HCT116 (cell line): ENCODE measurements around the gene DMD. TPM values are rescaled to one million over a fixed set of nuclear protein-coding genes. Genes with fewer than 3 reads are reported as not detected.

Experiments
- ATAC-seq: fragments of 200-7000 bp; cut with Tn5 transposase; 2 replicates; pipeline ENCODE4 v1.9.1; 2020; ENCODE audit warnings: mild to moderate bottlenecking, moderate library complexity
- BruUV-seq: library from RNA; stranded (reverse); fragments of 400-500 nt; replicated peaks from 2 replicates; lab custom pipeline; 2021; lab: Mats Ljungman, UMichigan
- CTCF ChIA-PET: fragments of 300-600 bp; sonication (Branson Sonifier 250); formaldehyde crosslinking; loops from one replicate; lab custom pipeline; 2021; ENCODE audit warnings: antibody characterized with exemption; lab: Charles Lee
- POLR2A ChIA-PET: fragments of 300-600, 350-600 bp; sonication (Branson Sonifier 250); formaldehyde crosslinking; loops from one replicate; lab custom pipeline; 2021; ENCODE audit warnings: antibody characterized with exemption; lab: Charles Lee
- RAD21 ChIA-PET, 2 experiments: fragments of 300-600 bp; sonication (Branson Sonifier 250); formaldehyde crosslinking; loops; one replicate each; lab custom pipeline; 2023; ENCODE audit warnings: low total read pairs in 2 of 2; ENCODE audit not compliant: uncharacterized antibody in 2 of 2, unreplicated experiment in 2 of 2, low non-redundant PET in 1 of 2; lab: Charles Lee
- DNase-seq: peaks from one replicate; pipeline ENCODE4 v3.0.0-alpha.2; 2010; ENCODE audit warnings: low read depth, low spot score
- H2AFZ ChIP-seq: fragments of 200-600 bp; shearing (Covaris generic), sonication (generic); 2 replicates; pipeline ENCODE4 v1.6.1; 2017; ENCODE audit warnings: low read depth, mixed run types, mixed read lengths, antibody characterized with exemption, low read length; ENCODE audit not compliant: poor library complexity, severe bottlenecking
- H3K27ac ChIP-seq: 2 replicates; pipeline ENCODE4 v1.5.1; 2012; ENCODE audit warnings: low read depth, low read length
- H3K27me3 ChIP-seq: fragments of 200-600 bp; sonication (generic); 2 replicates; pipeline ENCODE4 v1.6.1; 2016; ENCODE audit warnings: mixed run types, low read length, mixed read lengths; ENCODE audit not compliant: insufficient read depth
- H3K36me3 ChIP-seq, 2 experiments: fragments of 200-500 bp in 1 of 2; fragments of 200-600 bp in 1 of 2; sonication (Bioruptor generic) in 1 of 2; sonication (generic) in 1 of 2; 2 replicates each; pipeline versions ENCODE4 v1.5.1 to v1.6.1; 2014 to 2016; ENCODE audit warnings: low read length in 2 of 2, inconsistent platforms in 1 of 2, mixed read lengths in 1 of 2, mixed run types in 1 of 2; ENCODE audit not compliant: insufficient read depth in 2 of 2, control insufficient read depth in 1 of 2
- H3K4me1 ChIP-seq, 2 experiments: fragments of 200-600 bp in 1 of 2; sonication (generic) in 1 of 2; 2 replicates each; pipeline versions ENCODE4 v1.5.1 to v1.6.1; 2012 to 2017; ENCODE audit warnings: low read length in 2 of 2, inconsistent platforms in 1 of 2, mild to moderate bottlenecking in 1 of 2, mixed read lengths in 1 of 2, mixed run types in 1 of 2, moderate library complexity in 1 of 2; ENCODE audit not compliant: insufficient read depth in 2 of 2, control insufficient read depth in 1 of 2
- H3K4me2 ChIP-seq: fragments of 200-600 bp; sonication (generic); 2 replicates; pipeline ENCODE4 v1.6.1; 2017; ENCODE audit warnings: mixed run types, low read length, mixed read lengths
- H3K4me3 ChIP-seq, 2 experiments: fragments of 200-600 bp in 1 of 2; sonication (generic) in 1 of 2; replicated peaks in 1 of 2; 2 replicates each; pipeline ENCODE4 v1.5.1; 2011 to 2016; ENCODE audit warnings: low read length in 2 of 2, control low read depth in 1 of 2, low read depth in 1 of 2, mild to moderate bottlenecking in 1 of 2, mixed read lengths in 1 of 2, mixed run types in 1 of 2
- H3K79me2 ChIP-seq: fragments of 200-600 bp; sonication (generic); 2 replicates; pipeline ENCODE4 v1.6.1; 2017; ENCODE audit warnings: mild to moderate bottlenecking, mixed run types, low read length, moderate library complexity, mixed read lengths; ENCODE audit not compliant: insufficient read depth
- H3K9ac ChIP-seq: fragments of 200-600 bp; sonication (generic); 2 replicates; pipeline ENCODE4 v1.6.1; 2016; ENCODE audit warnings: low read length, mixed read lengths
- H3K9me2 ChIP-seq: fragments of 200-600 bp; sonication (generic), shearing (Covaris generic); 2 replicates; pipeline ENCODE4 v1.6.1; 2017; ENCODE audit warnings: mixed run types, mild to moderate bottlenecking, moderate library complexity; ENCODE audit not compliant: insufficient read depth
- H3K9me3 ChIP-seq, 2 experiments: fragments of 200-500 bp in 1 of 2; fragments of 200-600 bp in 1 of 2; sonication (Bioruptor generic) in 1 of 2; sonication (generic) in 1 of 2; 2 replicates each; pipeline ENCODE4 v1.6.1; 2014 to 2017; ENCODE audit warnings: low read length in 2 of 2, mixed read lengths in 2 of 2, inconsistent platforms in 1 of 2, low read depth in 1 of 2, mild to moderate bottlenecking in 1 of 2, mixed run types in 1 of 2, moderate library complexity in 1 of 2; ENCODE audit not compliant: control insufficient read depth in 1 of 2, insufficient read depth in 1 of 2
- H4K20me1 ChIP-seq: fragments of 200-600 bp; sonication (generic), shearing (Covaris generic); 2 replicates; pipeline ENCODE4 v1.6.1; 2017; ENCODE audit warnings: mixed run types, mild to moderate bottlenecking, moderate library complexity; ENCODE audit not compliant: insufficient read depth
- CBX3 ChIP-seq: IDR thresholded peaks from 2 replicates; pipeline ENCODE4 v1.6.1; 2012; ENCODE audit warnings: low read depth
- JUND ChIP-seq: IDR thresholded peaks from 2 replicates; pipeline ENCODE4 v1.6.1; 2012
- POLR2A ChIP-seq: IDR thresholded peaks from 2 replicates; pipeline ENCODE4 v1.7.0; 2011; ENCODE audit warnings: borderline replicate concordance; ENCODE audit not compliant: insufficient read depth, insufficient read length; ENCODE audit errors: extremely low read depth
- RAD21 ChIP-seq: IDR thresholded peaks from 2 replicates; pipeline ENCODE4 v1.6.1; 2012; ENCODE audit warnings: low read depth, mild to moderate bottlenecking
- REST ChIP-seq: IDR thresholded peaks from 2 replicates; pipeline ENCODE4 v1.6.1; 2012; ENCODE audit warnings: low read depth
- TCF7L2 ChIP-seq: IDR thresholded peaks from 2 replicates; pipeline ENCODE4 v1.7.0; 2011; ENCODE audit warnings: borderline replicate concordance, inconsistent platforms; ENCODE audit not compliant: insufficient read depth, insufficient read length; ENCODE audit errors: extremely low read depth
- YY1 ChIP-seq: IDR thresholded peaks from 2 replicates; pipeline ENCODE4 v1.6.1; 2011; ENCODE audit warnings: low read length, low read depth, moderate library complexity, mild to moderate bottlenecking; ENCODE audit not compliant: insufficient replicate concordance; ENCODE audit errors: extremely low read depth
- ZBTB33 ChIP-seq: IDR thresholded peaks from 2 replicates; pipeline ENCODE4 v1.6.1; 2011; ENCODE audit warnings: mild to moderate bottlenecking, low read length, moderate library complexity; ENCODE audit not compliant: insufficient replicate concordance; ENCODE audit errors: extremely low read depth
- intact Hi-C: fragments of 100-400 bp; cut with micrococcal nuclease; formaldehyde crosslinking; loops from 2 replicates; pipeline ENCODE4 v1.10.0; 2022
- total RNA-seq: library from RNA; stranded (reverse); gene quantifications from one replicate; pipeline ENCODE4 v1.2.1, GENCODE V29; 2021; ENCODE audit not compliant: unreplicated experiment

Gene DMD
- total RNA-seq, 1 experiment from 2014 or later, result 0.05 TPM

GRCh38 chrX:32045149-32045548, 1166.2 kb downstream of the DMD start:
- Histone ChIP-seq H3K4me2 (no peak overlapping the region), H3K27ac (no peak overlapping the region), H3K4me3 (no peak overlapping the region), H3K79me2 (no peaks in the 10 kb centered on the region), H3K9me3 (no peaks in the 10 kb centered on the region)
- no TSS peak for BruUV-seq
- DNase-seq (no peak), ATAC-seq (no peak)
- TF ChIP-seq TCF7L2, result no peak
- no peak for TF ChIP-seq POLR2A
- no peak for TF ChIP-seq ZBTB33
- TF ChIP-seq REST, result no peak
- no peak for TF ChIP-seq JUND
- no peak for TF ChIP-seq CBX3
- no peak for TF ChIP-seq YY1
- TF ChIP-seq RAD21, result no peak
- TF ChIP-seq, all 23 proteins: peak for 0
- Histone ChIP-seq H3K9me2 (no peaks in the 10 kb centered on the region), H2AFZ (no peak overlapping the region), H4K20me1 (no peaks in the 10 kb centered on the region), H3K27me3 (no peaks in the 10 kb centered on the region), H3K36me3 (no peaks in the 10 kb centered on the region), H3K4me1 (no peaks in the 10 kb centered on the region), H3K9ac (no peak overlapping the region)
- ChIA-PET POLR2A (no interaction called here), CTCF (no interaction called here), RAD21 (no interaction called here)
- intact Hi-C loops, result no loop called here
